ENCODE measurements around the gene CFAP410. TPM values are rescaled to one million over a fixed set of nuclear protein-coding genes. Genes with fewer than 3 reads are reported as not detected.

Gene CFAP410
- polyA plus RNA-seq, 1 donor from 2014 or later, result 36.5 TPM

DNA sequence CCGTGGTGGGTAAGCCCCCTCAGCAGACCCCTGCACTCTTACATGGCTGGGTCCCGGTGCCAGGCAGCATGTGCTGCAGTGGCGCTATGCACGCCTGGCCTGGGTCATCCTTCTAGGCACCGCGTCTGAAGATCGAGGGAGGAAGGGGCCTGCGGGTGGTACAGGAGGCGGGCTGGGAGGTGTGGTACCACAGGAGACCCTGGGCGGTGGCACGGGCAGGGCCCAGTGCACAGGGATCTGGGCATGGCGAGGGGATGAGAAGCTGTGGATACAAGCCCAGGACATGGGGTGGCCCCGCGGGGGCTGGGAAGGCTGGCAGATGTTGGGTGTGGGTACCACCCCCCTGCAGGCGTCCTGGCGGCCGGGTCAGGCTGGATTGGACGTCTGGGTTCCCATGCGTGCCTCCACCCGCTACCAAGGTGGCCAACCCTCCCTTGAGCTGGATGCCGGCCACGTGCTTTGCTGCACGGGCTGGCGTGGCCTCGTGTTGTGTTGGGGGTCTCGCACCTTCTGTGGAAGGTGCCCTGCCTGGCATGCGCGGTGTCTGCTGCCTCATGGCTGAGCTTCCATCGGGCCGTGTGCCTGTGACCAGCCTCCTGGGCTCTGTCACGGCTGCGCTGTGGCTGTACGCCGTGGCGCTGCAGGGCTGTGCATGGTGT lies 19.7 kb downstream of the CFAP410 start:
- Histone ChIP-seq H3F3A (ENCODE audit: insufficient read depth, low read length, poor library complexity, severe bottlenecking) (no peaks in the 10 kb centered on the region), H3K79me2 (replicated peaks; ENCODE audit: insufficient read depth, low read length) (no peaks in the 10 kb centered on the region), H3K4me3 (ENCODE audit: low read length) (no peak overlapping the region), H2AFZ (ENCODE audit: low read depth, low read length) (no peak overlapping the region), H3K27me3 (ENCODE audit: insufficient read depth, low read depth, low read length) (no peaks in the 10 kb centered on the region), H3K9me3 (ENCODE audit: low read length) (no peaks in the 10 kb centered on the region), H3K27ac (ENCODE audit: low read length) (no peak overlapping the region), H3K36me3 (ENCODE audit: insufficient read depth, low read length) (no peaks in the 10 kb centered on the region), H4K20me1 (ENCODE audit: insufficient read depth) (no peaks in the 10 kb centered on the region), H3K4me2 (ENCODE audit: low read length) (no peak overlapping the region), H3K9me2 (ENCODE audit: insufficient read depth, low read length) (no peaks in the 10 kb centered on the region), H3K9ac (ENCODE audit: low read length) (no peak overlapping the region)
- TF ChIP-seq EP300 (conservative IDR thresholded peaks at IDR 0.05; ENCODE audit: poor library complexity, severe bottlenecking) (no peak), MXI1 (conservative IDR thresholded peaks at IDR 0.05; ENCODE audit: poor library complexity, severe bottlenecking) (no peak), POLR2AphosphoS5 (IDR thresholded peaks at IDR 0.05) (no peak), RAD21 (conservative IDR thresholded peaks at IDR 0.05) (no peak)

GRCh38 chr21:44318489-44319285 lies 20.5 kb downstream of the CFAP410 start:
- H3K4me3 ChIP-seq (ENCODE audit: low read length), result no peak overlapping the region
- H4K20me1 ChIP-seq (ENCODE audit: insufficient read depth), result no peaks in the 10 kb centered on the region
- no peaks in the 10 kb centered on the region for H3K36me3 ChIP-seq (ENCODE audit: insufficient read depth, low read length)
- H3K27ac ChIP-seq (ENCODE audit: low read length), result no peak overlapping the region
- no peaks in the 10 kb centered on the region for H3F3A ChIP-seq (ENCODE audit: insufficient read depth, low read length, poor library complexity, severe bottlenecking)
- no peak overlapping the region for H3K4me2 ChIP-seq (ENCODE audit: low read length)
- no peaks in the 10 kb centered on the region for H3K9me2 ChIP-seq (ENCODE audit: insufficient read depth, low read length)
- no peaks in the 10 kb centered on the region for H3K9me3 ChIP-seq (ENCODE audit: low read length)
- no peaks in the 10 kb centered on the region for H3K79me2 ChIP-seq (replicated peaks; ENCODE audit: insufficient read depth, low read length)
- H3K27me3 ChIP-seq (ENCODE audit: insufficient read depth, low read depth, low read length), result no peaks in the 10 kb centered on the region
- no peak overlapping the region for H2AFZ ChIP-seq (ENCODE audit: low read depth, low read length)
- TF ChIP-seq REST (IDR thresholded peaks at IDR 0.05; ENCODE audit: borderline replicate concordance) (no peak), POLR2AphosphoS5 (IDR thresholded peaks at IDR 0.05) (no peak), MXI1 (conservative IDR thresholded peaks at IDR 0.05; ENCODE audit: poor library complexity, severe bottlenecking) (no peak), EP300 (conservative IDR thresholded peaks at IDR 0.05; ENCODE audit: poor library complexity, severe bottlenecking) (no peak), TAF1 (IDR thresholded peaks at IDR 0.05; ENCODE audit: low read depth) (no peak), SMC3 (conservative IDR thresholded peaks at IDR 0.05; ENCODE audit: poor library complexity) (no peak), CTCF (IDR thresholded peaks at IDR 0.05; ENCODE audit: poor library complexity, severe bottlenecking) (no peak), RAD21 (conservative IDR thresholded peaks at IDR 0.05) (no peak), EZH2 (IDR thresholded peaks at IDR 0.05; ENCODE audit: borderline replicate concordance, insufficient read depth, low read length, poor library complexity, severe bottlenecking) (no peak)
- H3K9ac ChIP-seq (ENCODE audit: low read length), result no peak overlapping the region

Measured in neural cell (in vitro differentiated cells).